CD14-positive monocyte (primary cell): Measurements from ENCODE around the gene DCLK1. TPM values are rescaled to one million over a fixed set of nuclear protein-coding genes. Genes with fewer than 3 reads are reported as not detected.

ENCODE experiments used
- DNase-seq, 3 donors: peaks; one replicate each; pipeline ENCODE4 v3.0.0-alpha.2; 2011 to 2022
- H2AFZ ChIP-seq: 2 replicates; pipeline ENCODE4 v1.6.0; 2012; ENCODE audit warnings: mild to moderate bottlenecking, low read depth, low read length, inconsistent platforms; ENCODE audit not compliant: insufficient read depth, poor library complexity, severe bottlenecking
- H3K27ac ChIP-seq, 2 donors: 1 replicate in 1 of 2; 2 replicates in 1 of 2; pipeline ENCODE4 v1.5.1; 2012 to 2013; ENCODE audit warnings: low read length in 2 of 2, control low read depth in 1 of 2, inconsistent platforms in 1 of 2, low read depth in 1 of 2, mild to moderate bottlenecking in 1 of 2
- H3K27me3 ChIP-seq, 2 donors: one replicate each; pipeline versions ENCODE4 v1.6.0 to v1.6.1; 2011 to 2013; ENCODE audit warnings: low read length in 2 of 2; ENCODE audit not compliant: control insufficient read depth in 2 of 2, insufficient read depth in 2 of 2
- H3K36me3 ChIP-seq, 2 donors: replicated peaks in 1 of 2; 1 replicate in 1 of 2; 2 replicates in 1 of 2; pipeline versions ENCODE4 v1.5.1 to v1.6.1; 2012 to 2013; ENCODE audit warnings: low read length in 2 of 2, control low read depth in 1 of 2, inconsistent platforms in 1 of 2, mild to moderate bottlenecking in 1 of 2; ENCODE audit not compliant: insufficient read depth in 2 of 2, control insufficient read depth in 1 of 2
- H3K4me1 ChIP-seq, 2 donors: 1 replicate in 1 of 2; 2 replicates in 1 of 2; pipeline versions ENCODE4 v1.5.1 to v1.6.1; 2012 to 2013; ENCODE audit warnings: low read length in 2 of 2, control low read depth in 1 of 2, inconsistent platforms in 1 of 2, mild to moderate bottlenecking in 1 of 2, moderate library complexity in 1 of 2; ENCODE audit not compliant: insufficient read depth in 2 of 2, control insufficient read depth in 1 of 2
- H3K4me2 ChIP-seq: replicated peaks from 2 replicates; pipeline ENCODE3; 2012; ENCODE audit warnings: low read length, moderate library complexity, mild to moderate bottlenecking; ENCODE audit not compliant: poor library complexity, severe bottlenecking; ENCODE audit errors: extremely low read depth
- H3K4me3 ChIP-seq, 3 experiments: fragments of 200-600 bp in 1 of 3; sonication (generic) in 1 of 3; replicated peaks in 1 of 3; 1 replicate in 2 of 3; 2 replicates in 1 of 3; pipeline ENCODE4 v1.5.1; 2011 to 2013; ENCODE audit warnings: low read length in 3 of 3, mild to moderate bottlenecking in 3 of 3, control low read depth in 2 of 3, low read depth in 2 of 3, inconsistent platforms in 1 of 3, moderate library complexity in 1 of 3
- H3K79me2 ChIP-seq: 2 replicates; pipeline ENCODE4 v1.6.0; 2012; ENCODE audit warnings: mild to moderate bottlenecking, control low read depth, inconsistent platforms, low read length, moderate library complexity; ENCODE audit not compliant: insufficient read depth
- H3K9ac ChIP-seq: 2 replicates; pipeline ENCODE4 v1.6.0; 2017; ENCODE audit warnings: low read length, mild to moderate bottlenecking; ENCODE audit not compliant: insufficient read depth, poor library complexity, severe bottlenecking
- H3K9me3 ChIP-seq, 2 donors: replicated peaks in 1 of 2; 1 replicate in 1 of 2; 2 replicates in 1 of 2; pipeline versions ENCODE4 v1.5.1 to v1.6.1; 2012 to 2013; ENCODE audit warnings: low read length in 2 of 2, control low read depth in 1 of 2; ENCODE audit not compliant: control insufficient read depth in 1 of 2, insufficient read depth in 1 of 2
- H4K20me1 ChIP-seq: 2 replicates; pipeline ENCODE4 v1.6.0; 2012; ENCODE audit warnings: mild to moderate bottlenecking, low read length, control low read depth, moderate library complexity; ENCODE audit not compliant: insufficient read depth
- H3K27ac Mint-ChIP-seq, 7 donors: one replicate each; pipeline ENCODE4 v1.8.0; 2020; ENCODE audit warnings: mild to moderate bottlenecking in 7 of 7, mixed read lengths in 7 of 7, moderate library complexity in 6 of 7, inconsistent platforms in 2 of 7
- H3K27me3 Mint-ChIP-seq, 3 donors: one replicate each; pipeline ENCODE4 v1.8.0; 2021 to 2022; ENCODE audit warnings: low read depth in 3 of 3, mild to moderate bottlenecking in 3 of 3, mixed read lengths in 3 of 3, moderate library complexity in 3 of 3, inconsistent platforms in 1 of 3
- H3K36me3 Mint-ChIP-seq, 2 donors: one replicate each; pipeline ENCODE4 v1.8.0; 2020; ENCODE audit warnings: mixed read lengths in 2 of 2, inconsistent platforms in 1 of 2, mild to moderate bottlenecking in 1 of 2
- H3K4me1 Mint-ChIP-seq: one replicate; pipeline ENCODE4 v1.8.0; 2020; ENCODE audit warnings: mild to moderate bottlenecking, mixed read lengths
- H3K4me3 Mint-ChIP-seq, 2 donors: one replicate each; pipeline ENCODE4 v1.8.0; 2020; ENCODE audit warnings: mild to moderate bottlenecking in 2 of 2, mixed read lengths in 2 of 2, moderate library complexity in 1 of 2
- H3K9me3 Mint-ChIP-seq, 7 donors: one replicate each; pipeline ENCODE4 v1.8.0; 2020 to 2022; ENCODE audit warnings: mixed read lengths in 7 of 7, mild to moderate bottlenecking in 6 of 7, moderate library complexity in 6 of 7, inconsistent platforms in 2 of 7
- WGBS: methylation state at CpG from one replicate; pipeline ENCODE4 v1.1.5; 2013; ENCODE audit warnings: missing lambda C conversion rate; ENCODE audit not compliant: insufficient coverage; 5-methylcytosine and 5-hydroxymethylcytosine counted together
- intact Hi-C, 2 donors: fragments of 100-400 bp; cut with micrococcal nuclease; formaldehyde crosslinking; loops; one replicate each; pipeline versions ENCODE4 v1.15.0 to v1.15.1; 2023
- polyA plus RNA-seq, 3 donors: library from polyadenylated mRNA; depleted of rRNA in 1 of 3; unstranded in 2 of 3; stranded (reverse) in 1 of 3; fragments of 300-500 nt in 2 of 3; fragments of >200 nt in 1 of 3; fragmentation: Illumina TruSeq in 2 of 3; gene quantifications; 1 replicate in 2 of 3; 2 replicates in 1 of 3; pipeline ENCODE4 v1.2.3, GENCODE V29; 2012 to 2021
- TF ChIP-seq, protein P1 (sequence below): fragments of 200-600 bp; IDR thresholded peaks from one replicate; pipeline ENCODE4 v1.8.0; 2022; ENCODE audit warnings: antibody characterized with exemption, mild to moderate bottlenecking

The DCLK1 gene
- polyA plus RNA-seq, 3 donors: not detected

DNA sequence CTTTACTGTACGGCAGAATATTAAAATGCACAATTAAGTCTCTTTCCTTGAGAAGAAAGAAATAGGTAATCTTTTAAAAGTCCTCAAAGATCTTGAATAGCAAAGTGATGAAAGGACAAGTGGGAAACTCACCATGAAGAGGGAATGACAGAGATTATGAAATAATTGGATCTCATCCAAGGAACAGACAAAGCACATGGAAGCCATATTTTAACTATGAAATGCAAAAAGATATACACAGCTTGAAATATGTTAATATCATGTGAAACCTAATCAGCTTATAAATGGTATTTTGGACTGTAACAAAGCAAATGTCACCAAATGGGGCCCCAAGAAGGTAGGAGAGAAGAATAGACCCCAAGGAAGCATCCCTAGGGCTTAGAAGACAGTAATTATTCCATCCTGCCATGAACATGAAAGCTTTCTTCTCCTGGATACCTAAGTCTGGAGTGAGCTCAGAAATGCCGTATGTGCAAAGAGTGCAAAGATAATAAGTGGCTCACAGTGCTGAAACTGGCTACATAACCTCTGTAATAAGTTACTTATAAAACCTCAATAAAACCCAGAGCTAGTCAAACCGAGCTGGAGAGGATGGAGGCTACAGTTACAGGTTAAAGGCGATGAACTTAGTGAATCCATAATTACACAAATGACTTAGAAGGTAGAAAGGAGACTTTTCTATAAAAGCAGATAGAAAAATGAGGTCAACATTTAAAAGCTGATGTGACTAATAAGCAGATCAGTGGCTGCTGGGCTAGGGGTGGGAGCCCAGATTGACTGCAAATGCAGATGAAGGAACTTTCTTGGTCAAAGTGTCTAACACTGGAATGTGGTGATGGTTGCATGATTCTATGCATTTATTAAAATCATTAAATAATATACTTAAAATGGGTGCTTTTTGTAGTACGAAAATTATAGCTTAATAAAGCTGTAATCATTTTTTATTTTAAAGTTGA lies 34.4 kb downstream of the DCLK1 start:
- Mint-ChIP-seq H3K27ac (no peak overlapping the region), H3K4me3 (no peak overlapping the region), H3K36me3 (no peaks in the 10 kb centered on the region), H3K4me1 (no peaks in the 10 kb centered on the region), H3K9me3 (peaks cover 0 to 3% (median 2%) of the 10 kb centered on the region in 7 donors), H3K27me3 (peaks cover 0 to 2% (median 0%) of the 10 kb centered on the region in 3 donors)
- no peaks in the 10 kb centered on the region for H4K20me1 ChIP-seq
- H3K27me3 ChIP-seq: no peaks in the 10 kb centered on the region
- H3K27ac ChIP-seq: no peak overlapping the region
- H3K9me3 ChIP-seq: no peaks in the 10 kb centered on the region
- no peaks in the 10 kb centered on the region for H3K4me1 ChIP-seq
- no peak for DNase-seq
- H2AFZ ChIP-seq: no peak overlapping the region
- no peak overlapping the region for H3K9ac ChIP-seq
- TF ChIP-seq, protein P1, sequence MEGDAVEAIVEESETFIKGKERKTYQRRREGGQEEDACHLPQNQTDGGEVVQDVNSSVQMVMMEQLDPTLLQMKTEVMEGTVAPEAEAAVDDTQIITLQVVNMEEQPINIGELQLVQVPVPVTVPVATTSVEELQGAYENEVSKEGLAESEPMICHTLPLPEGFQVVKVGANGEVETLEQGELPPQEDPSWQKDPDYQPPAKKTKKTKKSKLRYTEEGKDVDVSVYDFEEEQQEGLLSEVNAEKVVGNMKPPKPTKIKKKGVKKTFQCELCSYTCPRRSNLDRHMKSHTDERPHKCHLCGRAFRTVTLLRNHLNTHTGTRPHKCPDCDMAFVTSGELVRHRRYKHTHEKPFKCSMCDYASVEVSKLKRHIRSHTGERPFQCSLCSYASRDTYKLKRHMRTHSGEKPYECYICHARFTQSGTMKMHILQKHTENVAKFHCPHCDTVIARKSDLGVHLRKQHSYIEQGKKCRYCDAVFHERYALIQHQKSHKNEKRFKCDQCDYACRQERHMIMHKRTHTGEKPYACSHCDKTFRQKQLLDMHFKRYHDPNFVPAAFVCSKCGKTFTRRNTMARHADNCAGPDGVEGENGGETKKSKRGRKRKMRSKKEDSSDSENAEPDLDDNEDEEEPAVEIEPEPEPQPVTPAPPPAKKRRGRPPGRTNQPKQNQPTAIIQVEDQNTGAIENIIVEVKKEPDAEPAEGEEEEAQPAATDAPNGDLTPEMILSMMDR: no peak
- H3K36me3 ChIP-seq: no peaks in the 10 kb centered on the region
- H3K4me2 ChIP-seq: no peak overlapping the region
- intact Hi-C loops: no loop called here
- WGBS: no CpG with 5 or more reads among the region's 5 CpGs
- H3K79me2 ChIP-seq: no peaks in the 10 kb centered on the region
- H3K4me3 ChIP-seq: no peak overlapping the region

DNA sequence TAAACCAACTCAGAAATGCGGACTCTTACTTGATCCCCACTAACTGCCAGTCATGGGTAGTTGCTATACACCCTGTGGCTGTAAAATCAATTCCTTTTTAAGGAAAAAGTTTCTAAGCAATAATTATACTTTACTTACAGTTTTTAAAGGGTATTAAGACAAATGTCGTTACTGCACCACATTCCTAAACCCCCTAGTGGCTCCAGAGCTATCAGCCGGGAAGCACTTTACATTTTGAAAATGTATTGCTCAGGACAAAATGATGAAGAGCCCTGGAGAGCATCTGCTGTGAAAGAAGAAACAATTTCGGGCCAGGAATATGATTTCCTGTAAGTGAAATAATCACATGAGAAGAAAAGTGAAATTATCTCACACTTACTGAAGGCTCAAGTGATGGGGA lies 36.7 kb downstream of the DCLK1 start:
- no peaks in the 10 kb centered on the region for H3K36me3 Mint-ChIP-seq
- H3K79me2 ChIP-seq: no peaks in the 10 kb centered on the region
- DNase-seq: no peak
- H3K4me1 Mint-ChIP-seq: no peaks in the 10 kb centered on the region
- no CpG with 5 or more reads among the region's 4 CpGs for WGBS
- no peak overlapping the region for H3K4me3 Mint-ChIP-seq
- TF ChIP-seq, protein P1: no peak
- H3K4me2 ChIP-seq: no peak overlapping the region
- no peaks in the 10 kb centered on the region for H3K27me3 ChIP-seq
- intact Hi-C loops: no loop called here
- H3K9ac ChIP-seq: no peak overlapping the region
- no peak overlapping the region for H2AFZ ChIP-seq
- no peak overlapping the region for H3K27ac ChIP-seq
- no peak overlapping the region for H3K27ac Mint-ChIP-seq
- no peak overlapping the region for H3K4me3 ChIP-seq
- H4K20me1 ChIP-seq: no peaks in the 10 kb centered on the region
- H3K9me3 ChIP-seq: no peaks in the 10 kb centered on the region
- H3K27me3 Mint-ChIP-seq: peaks cover 0 to 2% (median 0%) of the 10 kb centered on the region in 3 donors
- no peaks in the 10 kb centered on the region for H3K36me3 ChIP-seq
- H3K4me1 ChIP-seq: no peaks in the 10 kb centered on the region
- H3K9me3 Mint-ChIP-seq: peaks cover 0 to 5% (median 0%) of the 10 kb centered on the region in 7 donors
